PC-9 (cell line): ENCODE measurements around the gene PPIB.

Experiments
- CTCF ChIP-seq: fragments of 200-600 bp; sonication (generic); conservative IDR thresholded peaks from 2 replicates; pipeline ENCODE4 v1.6.1; 2017; ENCODE audit warnings: mixed run types, antibody characterized with exemption, mild to moderate bottlenecking, moderate library complexity
- EZH2 ChIP-seq: fragments of 200-600 bp; sonication (generic); IDR thresholded peaks from 2 replicates; pipeline ENCODE4 v1.8.0; 2017; ENCODE audit warnings: antibody characterized with exemption, low read depth

DNA sequence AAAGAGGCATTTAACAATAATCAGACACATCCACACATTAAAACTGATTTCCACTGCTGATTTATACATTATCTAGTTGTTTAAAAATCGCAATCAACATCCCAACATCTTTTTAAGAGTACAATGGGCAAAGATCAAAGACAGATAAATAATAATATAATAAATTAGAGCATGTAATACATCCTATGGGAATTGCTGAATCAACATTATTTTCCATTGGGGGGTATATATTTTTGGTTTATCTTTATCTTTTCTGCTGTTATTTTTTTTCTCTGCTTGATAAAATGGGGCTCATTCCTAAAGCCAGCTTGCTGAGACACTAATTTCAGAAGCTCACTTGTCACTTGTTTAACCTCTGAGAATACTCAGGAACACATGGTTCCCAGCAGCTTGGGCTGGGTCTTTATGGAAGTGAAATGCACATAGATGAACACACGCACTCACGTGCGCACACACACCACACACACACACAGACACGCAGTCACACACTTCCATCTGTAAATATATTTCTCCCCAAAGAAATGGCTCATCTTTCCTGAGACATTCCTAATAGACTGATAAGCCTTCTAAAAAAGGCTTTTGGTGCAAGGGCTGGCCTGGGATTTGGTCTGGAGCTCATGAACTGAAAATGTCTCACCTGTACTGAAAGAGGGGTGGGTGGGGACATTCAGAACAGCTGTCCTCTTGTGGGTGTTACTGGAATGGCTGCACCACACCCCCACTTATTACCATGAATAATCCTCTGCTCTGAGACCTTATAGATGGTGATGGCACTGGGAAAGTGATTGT lies 3.5 kb upstream of the PPIB start:
- TF ChIP-seq EZH2, result no peak
- TF ChIP-seq CTCF, result no peak
